ENCODE measurements around the gene ATP1A4. TPM values are rescaled to one million over a fixed set of nuclear protein-coding genes. Genes with fewer than 3 reads are reported as not detected.

The ATP1A4 gene
- total and polyA plus RNA-seq, 4 donors = not detected

- no peak overlapping the region for H3K27ac ChIP-seq (ENCODE audit: low read depth in 1 of 2, low read length in 2 of 2)
- no peak overlapping the region for H3K9ac ChIP-seq (ENCODE audit: low read depth in 1 of 2, low read length in 2 of 2)
- H3K9me3 ChIP-seq (ENCODE audit: control insufficient read depth in 4 of 4, low read length in 3 of 4) = no peaks in the 10 kb centered on the region
- no peak overlapping the region for H3K4me3 ChIP-seq (ENCODE audit: low read depth in 1 of 3, low read length in 3 of 3)
- no peaks in the 10 kb centered on the region for H3K36me3 ChIP-seq (ENCODE audit: control insufficient read depth in 4 of 4, insufficient read depth in 3 of 4, low read depth in 1 of 4, low read length in 3 of 4)
- no peak for DNase-seq (ENCODE audit: low spot score)
- TF ChIP-seq GABPA (IDR thresholded peaks at IDR 0.05 in 1 of 2, conservative IDR thresholded peaks at IDR 0.05 in 1 of 2) = no peak
- no peak for TF ChIP-seq NR2F2 (IDR thresholded peaks at IDR 0.05)
- TF ChIP-seq ATF3 (IDR thresholded peaks at IDR 0.05) = no peak
- TF ChIP-seq EGR1 (IDR thresholded peaks at IDR 0.05; ENCODE audit: low read depth in 2 of 2) = no peak
- no peak for TF ChIP-seq HNF4A (conservative IDR thresholded peaks at IDR 0.05)
- no peak for TF ChIP-seq JUND (IDR thresholded peaks at IDR 0.05)
- TF ChIP-seq TAF1 (conservative IDR thresholded peaks at IDR 0.05) = no peak
- TF ChIP-seq MAX (IDR thresholded peaks at IDR 0.05) = no peak
- no peak for TF ChIP-seq ZBTB33 (IDR thresholded peaks at IDR 0.05)
- no peak for TF ChIP-seq RAD21 (IDR thresholded peaks at IDR 0.05)
- no peak for TF ChIP-seq SP1 (IDR thresholded peaks at IDR 0.05)
- no peak for TF ChIP-seq YY1 (IDR thresholded peaks at IDR 0.05)
- no peak for TF ChIP-seq RXRA (IDR thresholded peaks at IDR 0.05)
- TF ChIP-seq FOXA1 (IDR thresholded peaks at IDR 0.05) = no peak
- no peak for TF ChIP-seq REST (IDR thresholded peaks at IDR 0.05)
- TF ChIP-seq FOXA2 (IDR thresholded peaks at IDR 0.05) = no peak
- TF ChIP-seq HNF4G (IDR thresholded peaks at IDR 0.05) = no peak
- no peak for TF ChIP-seq CTCF (IDR thresholded peaks at IDR 0.05; ENCODE audit: low read depth, low read length, missing input control)
- H3K27me3 ChIP-seq (ENCODE audit: control insufficient read depth in 4 of 4, insufficient read depth in 4 of 4, low read length in 3 of 4) = no peaks in the 10 kb centered on the region
- peaks cover 0 to 3% (median 0%) of the 10 kb centered on the region in 4 donors for H3K4me1 ChIP-seq (ENCODE audit: control insufficient read depth in 4 of 4, insufficient read depth in 4 of 4, low read length in 3 of 4)
- WGBS = 96% methylated on average over 5 of the region's 5 CpGs
Measured at GRCh38 chr1:160129046-160129445, 22.4 kb upstream of the ATP1A4 start.
